SK-N-SH (cell line): ENCODE measurements around the gene EMX1. TPM values are rescaled to one million over a fixed set of nuclear protein-coding genes. Genes with fewer than 3 reads are reported as not detected.

Source experiments
- CTCF ChIA-PET: fragments of 300-600, 350-600 bp; formaldehyde crosslinking; extraction: SDS; loops from one replicate; lab custom pipeline; 2021; lab: Yijun Ruan, JAX
- POLR2A ChIA-PET: fragments of 350-600 bp; sonication (Branson Sonifier 250); formaldehyde crosslinking; extraction: SDS; loops from one replicate; lab custom pipeline; 2020; ENCODE audit warnings: antibody characterized with exemption, inconsistent platforms; lab: Yijun Ruan, JAX
- DNase-seq: peaks from one replicate; pipeline ENCODE4 v3.0.0; 2012
- H2AFZ ChIP-seq: fragments of 200-600 bp; sonication (generic); 2 replicates; pipeline ENCODE4 v1.8.1; 2016; ENCODE audit warnings: antibody characterized with exemption, mild to moderate bottlenecking, low read depth
- H3F3A ChIP-seq: fragments of 200-600 bp; sonication (generic); replicated peaks from 2 replicates; pipeline ENCODE3; 2016; ENCODE audit warnings: antibody characterized with exemption, mild to moderate bottlenecking; ENCODE audit not compliant: insufficient read depth
- H3K27ac ChIP-seq, 2 experiments: fragments of 200-500 bp in 1 of 2; fragments of 200-600 bp in 1 of 2; sonication (Bioruptor generic) in 1 of 2; sonication (generic), shearing (Covaris generic) in 1 of 2; 2 replicates each; pipeline versions ENCODE4 v1.5.1 to v1.6.1; 2014 to 2016; ENCODE audit warnings: low read depth in 2 of 2, inconsistent platforms in 1 of 2, low read length in 1 of 2, mild to moderate bottlenecking in 1 of 2, mixed read lengths in 1 of 2
- H3K27me3 ChIP-seq: fragments of 200-600 bp; sonication (generic), shearing (Covaris generic); 2 replicates; pipeline ENCODE4 v1.6.1; 2016; ENCODE audit warnings: mixed run types; ENCODE audit not compliant: insufficient read depth
- H3K36me3 ChIP-seq, 2 experiments: fragments of 200-500 bp in 1 of 2; fragments of 200-600 bp in 1 of 2; sonication (Bioruptor generic) in 1 of 2; sonication (generic) in 1 of 2; replicated peaks in 1 of 2; 2 replicates each; pipeline versions ENCODE3 to v1.5.1; 2014 to 2016; ENCODE audit warnings: low read length in 1 of 2, mild to moderate bottlenecking in 1 of 2; ENCODE audit not compliant: insufficient read depth in 2 of 2, control insufficient read depth in 1 of 2
- H3K4me1 ChIP-seq, 2 experiments: fragments of 200-500 bp in 1 of 2; fragments of 200-600 bp in 1 of 2; sonication (Bioruptor generic) in 1 of 2; sonication (generic), shearing (Covaris generic) in 1 of 2; 2 replicates each; pipeline versions ENCODE4 v1.5.1 to v1.6.1; 2014 to 2016; ENCODE audit warnings: low read depth in 1 of 2, low read length in 1 of 2, mixed run types in 1 of 2; ENCODE audit not compliant: insufficient read depth in 2 of 2, control insufficient read depth in 1 of 2
- H3K4me2 ChIP-seq: fragments of 200-600 bp; sonication (generic), shearing (Covaris generic); 2 replicates; pipeline ENCODE4 v1.6.1; 2017; ENCODE audit warnings: mixed run types
- H3K4me3 ChIP-seq, 2 experiments: fragments of 200-500 bp in 1 of 2; fragments of 200-600 bp in 1 of 2; sonication (Bioruptor generic) in 1 of 2; sonication (generic), shearing (Covaris generic) in 1 of 2; 2 replicates each; pipeline versions ENCODE4 v1.5.1 to v1.8.1; 2014 to 2016; ENCODE audit warnings: low read depth in 2 of 2, inconsistent platforms in 1 of 2, low read length in 1 of 2, mild to moderate bottlenecking in 1 of 2, mixed read lengths in 1 of 2, moderate library complexity in 1 of 2
- H3K79me2 ChIP-seq: fragments of 200-600 bp; sonication (generic); 2 replicates; pipeline ENCODE4 v1.8.1; 2017; ENCODE audit warnings: mild to moderate bottlenecking; ENCODE audit not compliant: insufficient read depth
- H3K9ac ChIP-seq: fragments of 200-600 bp; sonication (generic); 2 replicates; pipeline ENCODE4 v1.6.1; 2017; ENCODE audit warnings: mixed run types
- H3K9me2 ChIP-seq: fragments of 200-600 bp; sonication (generic); 2 replicates; pipeline ENCODE4 v1.6.1; 2017; ENCODE audit warnings: mixed run types
- H3K9me3 ChIP-seq: fragments of 200-600 bp; sonication (generic); 2 replicates; pipeline ENCODE4 v1.6.1; 2017; ENCODE audit warnings: mixed run types, mild to moderate bottlenecking, moderate library complexity
- H4K20me1 ChIP-seq: fragments of 200-600 bp; sonication (generic); 2 replicates; pipeline ENCODE4 v1.6.1; 2017; ENCODE audit warnings: mild to moderate bottlenecking, mixed run types; ENCODE audit not compliant: insufficient read depth
- CHD2 ChIP-seq: fragments of 150-350 bp; IDR thresholded peaks from 2 replicates; pipeline ENCODE4 v1.6.1; 2018; ENCODE audit warnings: low read length; ENCODE audit not compliant: partially characterized antibody
- ELF1 ChIP-seq: IDR thresholded peaks from 2 replicates; pipeline ENCODE4 v1.4.0; 2012
- EP300 ChIP-seq, 2 experiments: IDR thresholded peaks; 2 replicates each; pipeline versions ENCODE4 v1.4.0 to v1.6.1; 2012; ENCODE audit warnings: borderline replicate concordance in 1 of 2, low read depth in 1 of 2, low read length in 1 of 2
- FOSL2 ChIP-seq: IDR thresholded peaks from 2 replicates; pipeline ENCODE4 v1.4.0; 2012; ENCODE audit warnings: low read depth, mild to moderate bottlenecking, moderate library complexity, borderline replicate concordance
- FOXJ3 ChIP-seq: sonication (generic); formaldehyde crosslinking; IDR thresholded peaks from 2 replicates; pipeline ENCODE4 v1.5.1; 2020; ENCODE audit warnings: mild to moderate bottlenecking, missing genetic modification reagents
- FOXM1 ChIP-seq: IDR thresholded peaks from 2 replicates; pipeline ENCODE4 v1.4.0; 2012; ENCODE audit warnings: low read depth, mild to moderate bottlenecking
- JUND ChIP-seq: IDR thresholded peaks from 2 replicates; pipeline ENCODE4 v1.4.0; 2012
- MAX ChIP-seq: IDR thresholded peaks from 2 replicates; pipeline ENCODE4 v1.4.0; 2012; ENCODE audit warnings: low read depth
- MEF2A ChIP-seq: IDR thresholded peaks from 2 replicates; pipeline ENCODE4 v1.4.0; 2012; ENCODE audit warnings: low read depth, borderline replicate concordance
- MXI1 ChIP-seq: IDR thresholded peaks from 2 replicates; pipeline ENCODE4 v1.6.1; 2012; ENCODE audit warnings: mild to moderate bottlenecking, low read depth, low read length, improper control_type of control experiment
- NFIC ChIP-seq: IDR thresholded peaks from 2 replicates; pipeline ENCODE4 v1.4.0; 2012; ENCODE audit warnings: borderline replicate concordance
- RCOR1 ChIP-seq: fragments of 150-350 bp; IDR thresholded peaks from 2 replicates; pipeline ENCODE4 v1.6.1; 2017; ENCODE audit warnings: antibody characterized with exemption, low read length
- RFX5 ChIP-seq: IDR thresholded peaks from 2 replicates; pipeline ENCODE4 v1.6.1; 2012; ENCODE audit warnings: mild to moderate bottlenecking, improper control_type of control experiment, low read length
- SMC3 ChIP-seq: IDR thresholded peaks from 2 replicates; pipeline ENCODE4 v1.6.1; 2012; ENCODE audit warnings: low read depth, low read length, improper control_type of control experiment
- TCF12 ChIP-seq: IDR thresholded peaks from 2 replicates; pipeline ENCODE4 v1.4.0; 2012
- TEAD4 ChIP-seq: IDR thresholded peaks from 2 replicates; pipeline ENCODE4 v1.4.0; 2012; ENCODE audit warnings: mild to moderate bottlenecking, borderline replicate concordance; ENCODE audit not compliant: insufficient read depth
- YY1 ChIP-seq: IDR thresholded peaks from 2 replicates; pipeline ENCODE4 v1.4.0; 2012; ENCODE audit warnings: low read depth, mild to moderate bottlenecking
- WGBS: methylation state at CpG from one replicate; pipeline ENCODE4 v1.1.6; 2017; ENCODE audit warnings: low lambda C conversion rate; 5-methylcytosine and 5-hydroxymethylcytosine counted together
- polyA plus RNA-seq, 3 experiments: library from polyadenylated mRNA; depleted of rRNA; stranded (reverse); fragments of >200 nt; gene quantifications; 2 replicates each; pipeline ENCODE4 v1.2.3, GENCODE V29; 2012
- TF ChIP-seq, protein P1 (sequence below): fragments of 150-350 bp; IDR thresholded peaks from 2 replicates; pipeline ENCODE4 v1.6.1; 2016; ENCODE audit warnings: mild to moderate bottlenecking, low read depth, low read length
- TF ChIP-seq, protein P2 (sequence below): fragments of 200-600 bp; sonication (generic); IDR thresholded peaks from 2 replicates; pipeline ENCODE4 v1.6.1; 2017; ENCODE audit warnings: antibody characterized with exemption, mild to moderate bottlenecking, moderate library complexity
- TF ChIP-seq, protein P3 (sequence below): IDR thresholded peaks from 2 replicates; pipeline ENCODE4; 2012

The EMX1 gene
- polyA plus RNA-seq, 1 of the 3 experiments (the other 2 are of a cell fraction) = not detected

GRCh38 chr2:72946466-72946865, 29.1 kb downstream of the EMX1 start:
- CTCF ChIA-PET = interaction anchor here (1.9 to 4.1 kb wide), 2 partner anchors 11 to 27 kb away, joined by 5 to 13 read pairs; no protein-coding TSS in a partner anchor

DNA sequence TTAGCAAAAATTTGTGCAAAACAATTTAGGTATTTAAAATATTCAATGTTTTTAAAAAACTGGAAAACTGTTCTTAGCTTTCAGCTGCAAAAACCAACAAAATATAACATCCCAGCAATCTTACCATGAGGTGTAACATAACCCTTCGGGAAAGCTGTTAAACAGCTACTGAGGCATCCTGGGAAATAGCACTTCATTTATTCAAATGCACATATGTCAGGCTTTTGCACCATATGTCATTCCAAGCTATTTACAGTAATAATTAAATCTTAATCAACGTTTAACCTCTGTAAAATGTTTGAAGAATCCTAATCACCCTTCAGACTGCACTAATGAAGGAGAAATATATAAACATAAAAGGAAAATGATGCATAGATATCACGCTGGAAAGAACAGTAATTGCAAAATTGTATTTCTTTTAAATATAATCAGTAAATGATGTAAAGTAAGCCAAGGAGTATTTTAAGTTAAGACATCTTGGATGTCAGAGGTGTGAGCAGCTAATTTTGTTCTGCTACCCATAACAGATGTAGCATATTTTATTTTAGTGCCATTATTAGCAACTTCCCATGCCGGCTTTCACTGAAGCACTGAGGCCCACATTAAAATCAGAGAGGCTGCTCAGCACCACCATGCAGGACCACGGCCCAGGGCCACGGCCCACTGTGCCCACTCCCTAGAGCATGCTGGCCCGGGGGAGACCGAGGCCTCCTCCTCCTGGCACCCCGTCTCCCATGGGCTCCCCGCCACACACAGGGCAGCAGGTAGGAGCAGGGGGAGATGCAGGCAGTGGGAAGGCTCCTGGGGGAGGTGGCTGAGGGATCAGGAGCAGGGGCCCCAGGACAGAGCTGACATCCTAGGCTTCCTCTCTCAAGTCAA, 30.9 kb downstream of the EMX1 start:
- Histone ChIP-seq H3K27ac (no peak overlapping the region), H4K20me1 (no peaks in the 10 kb centered on the region), H3K36me3 (no peaks in the 10 kb centered on the region), H3K9me3 (no peaks in the 10 kb centered on the region), H3F3A (no peaks in the 10 kb centered on the region), H3K27me3 (no peaks in the 10 kb centered on the region), H3K79me2 (no peaks in the 10 kb centered on the region), H3K9ac (no peak overlapping the region), H3K4me3 (no peak overlapping the region), H3K4me1 (no peaks in the 10 kb centered on the region), H2AFZ (no peak overlapping the region), H3K9me2 (no peaks in the 10 kb centered on the region), H3K4me2 (no peak overlapping the region)
- WGBS = 89% methylated on average over 7 of the region's 10 CpGs
- no peak for DNase-seq
- CTCF ChIA-PET = interaction anchor here (0.7 to 1.0 kb wide), 3 partner anchors 25 to 228 kb away, joined by 3 to 6 read pairs (median 4); partner anchors contain the start of gene SPR
- POLR2A ChIA-PET = no interaction called here
- no peak for TF ChIP-seq YY1
- no peak for TF ChIP-seq NFIC
- TF ChIP-seq, protein P1, sequence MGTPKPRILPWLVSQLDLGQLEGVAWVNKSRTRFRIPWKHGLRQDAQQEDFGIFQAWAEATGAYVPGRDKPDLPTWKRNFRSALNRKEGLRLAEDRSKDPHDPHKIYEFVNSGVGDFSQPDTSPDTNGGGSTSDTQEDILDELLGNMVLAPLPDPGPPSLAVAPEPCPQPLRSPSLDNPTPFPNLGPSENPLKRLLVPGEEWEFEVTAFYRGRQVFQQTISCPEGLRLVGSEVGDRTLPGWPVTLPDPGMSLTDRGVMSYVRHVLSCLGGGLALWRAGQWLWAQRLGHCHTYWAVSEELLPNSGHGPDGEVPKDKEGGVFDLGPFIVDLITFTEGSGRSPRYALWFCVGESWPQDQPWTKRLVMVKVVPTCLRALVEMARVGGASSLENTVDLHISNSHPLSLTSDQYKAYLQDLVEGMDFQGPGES = no peak
- no peak for TF ChIP-seq CHD2
- TF ChIP-seq, protein P2, sequence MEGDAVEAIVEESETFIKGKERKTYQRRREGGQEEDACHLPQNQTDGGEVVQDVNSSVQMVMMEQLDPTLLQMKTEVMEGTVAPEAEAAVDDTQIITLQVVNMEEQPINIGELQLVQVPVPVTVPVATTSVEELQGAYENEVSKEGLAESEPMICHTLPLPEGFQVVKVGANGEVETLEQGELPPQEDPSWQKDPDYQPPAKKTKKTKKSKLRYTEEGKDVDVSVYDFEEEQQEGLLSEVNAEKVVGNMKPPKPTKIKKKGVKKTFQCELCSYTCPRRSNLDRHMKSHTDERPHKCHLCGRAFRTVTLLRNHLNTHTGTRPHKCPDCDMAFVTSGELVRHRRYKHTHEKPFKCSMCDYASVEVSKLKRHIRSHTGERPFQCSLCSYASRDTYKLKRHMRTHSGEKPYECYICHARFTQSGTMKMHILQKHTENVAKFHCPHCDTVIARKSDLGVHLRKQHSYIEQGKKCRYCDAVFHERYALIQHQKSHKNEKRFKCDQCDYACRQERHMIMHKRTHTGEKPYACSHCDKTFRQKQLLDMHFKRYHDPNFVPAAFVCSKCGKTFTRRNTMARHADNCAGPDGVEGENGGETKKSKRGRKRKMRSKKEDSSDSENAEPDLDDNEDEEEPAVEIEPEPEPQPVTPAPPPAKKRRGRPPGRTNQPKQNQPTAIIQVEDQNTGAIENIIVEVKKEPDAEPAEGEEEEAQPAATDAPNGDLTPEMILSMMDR = no peak
- TF ChIP-seq MEF2A = no peak
- TF ChIP-seq SMC3 = no peak
- no peak for TF ChIP-seq RCOR1
- TF ChIP-seq FOSL2 = no peak
- TF ChIP-seq, protein P3, sequence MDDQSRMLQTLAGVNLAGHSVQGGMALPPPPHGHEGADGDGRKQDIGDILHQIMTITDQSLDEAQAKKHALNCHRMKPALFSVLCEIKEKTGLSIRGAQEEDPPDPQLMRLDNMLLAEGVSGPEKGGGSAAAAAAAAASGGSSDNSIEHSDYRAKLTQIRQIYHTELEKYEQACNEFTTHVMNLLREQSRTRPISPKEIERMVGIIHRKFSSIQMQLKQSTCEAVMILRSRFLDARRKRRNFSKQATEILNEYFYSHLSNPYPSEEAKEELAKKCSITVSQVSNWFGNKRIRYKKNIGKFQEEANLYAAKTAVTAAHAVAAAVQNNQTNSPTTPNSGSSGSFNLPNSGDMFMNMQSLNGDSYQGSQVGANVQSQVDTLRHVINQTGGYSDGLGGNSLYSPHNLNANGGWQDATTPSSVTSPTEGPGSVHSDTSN = no peak
- TF ChIP-seq EP300 (IDR thresholded peaks at IDR 0.05; ENCODE audit: borderline replicate concordance in 1 of 2, low read depth in 1 of 2, low read length in 1 of 2) = no peak
- no peak for TF ChIP-seq TEAD4
- TF ChIP-seq MAX = no peak
- no peak for TF ChIP-seq JUND
- TF ChIP-seq MXI1 = no peak
- TF ChIP-seq ELF1 = no peak
- no peak for TF ChIP-seq FOXM1
- TF ChIP-seq TCF12 = no peak

More at GRCh38 chr2:72946466-72946865, 29.1 kb downstream of the EMX1 start:
- Histone ChIP-seq H3K36me3 (no peaks in the 10 kb centered on the region), H3F3A (no peaks in the 10 kb centered on the region), H3K9me3 (no peaks in the 10 kb centered on the region), H3K4me3 (no peak overlapping the region), H2AFZ (no peak overlapping the region), H3K27ac (no peak overlapping the region), H3K4me2 (no peak overlapping the region), H3K9me2 (no peaks in the 10 kb centered on the region), H4K20me1 (no peaks in the 10 kb centered on the region), H3K4me1 (no peaks in the 10 kb centered on the region), H3K79me2 (no peaks in the 10 kb centered on the region), H3K27me3 (no peaks in the 10 kb centered on the region), H3K9ac (no peak overlapping the region)
- no peak for TF ChIP-seq NFIC
- no peak for TF ChIP-seq MEF2A
- TF ChIP-seq, protein P1 = no peak
- no peak for TF ChIP-seq MAX
- TF ChIP-seq RFX5 = no peak
- no peak for TF ChIP-seq FOXJ3
- POLR2A ChIA-PET = no interaction called here
- 96% methylated on average over 9 of the region's 9 CpGs for WGBS
- DNase-seq = no peak
